HUDEP-2 (cell line): ENCODE measurements around the gene VPS36.
"Not testable (repeated sequence)": the region's sequence is repeated elsewhere in the genome, so short reads cannot be mapped to it uniquely, and the experiment has no call there.

Source experiments
- DNase-seq, 76 experiments: peaks; one replicate each; lab custom pipeline; 2025; ENCODE audit not compliant: unreplicated experiment in 76 of 76; lab: John Stamatoyannopoulos, UW

Gene VPS36

GRCh38 chr13:52383366-52383765 is 67.1 kb downstream of the VPS36 start:
- peak in 20 of 76 experiments; percentile 2 to 42 (median 18) for DNase-seq

- no peak for DNase-seq
Measured at GRCh38 chr13:52378312-52378711, 72.1 kb downstream of the VPS36 start.

GRCh38 chr13:52377898-52378297 is 72.5 kb downstream of the VPS36 start:
- no peak for DNase-seq

- DNase-seq: no peak
Measured at GRCh38 chr13:52374873-52375411, 75.5 kb downstream of the VPS36 start.

- no peak for DNase-seq
Measured at GRCh38 chr13:52374389-52374788, 76.0 kb downstream of the VPS36 start.

GRCh38 chr13:52373277-52373676 is 77.2 kb downstream of the VPS36 start:
- DNase-seq: not testable (repeated sequence)

GRCh38 chr13:52371736-52372247 is 78.6 kb downstream of the VPS36 start:
- no peak for DNase-seq

- DNase-seq: no peak
Measured at GRCh38 chr13:52366291-52366690, 84.1 kb downstream of the VPS36 start.
